ENCODE data around the gene NFIX.

Gene NFIX

GRCh38 chr19:13022859-13023636 is 27.8 kb downstream of the NFIX start:
- Histone ChIP-seq H3K27me3 (ENCODE audit: control insufficient read depth, insufficient read depth, low read length) (peaks cover 81% of the 10 kb centered on the region), H3K36me3 (ENCODE audit: control insufficient read depth, insufficient read depth, low read length) (no peaks in the 10 kb centered on the region), H3K4me1 (ENCODE audit: control insufficient read depth, insufficient read depth, low read length) (peaks cover 9% of the 10 kb centered on the region; the same call in 1 of the 2 replicates), H3K27ac (ENCODE audit: low read length) (no peak overlapping the region), H3K9me3 (ENCODE audit: control insufficient read depth, insufficient read depth, low read length) (no peaks in the 10 kb centered on the region), H3K4me3 (ENCODE audit: low read length) (no peak overlapping the region)
- DNase-seq (ENCODE audit: low read depth, low spot score), result no peak
- no CpG with 5 or more reads among the region's 30 CpGs for WGBS (ENCODE audit: insufficient coverage, insufficient read length)

- Histone ChIP-seq H3K27ac (ENCODE audit: low read length) (no peak overlapping the region), H3K9me3 (ENCODE audit: control insufficient read depth, insufficient read depth, low read length) (no peaks in the 10 kb centered on the region), H3K27me3 (ENCODE audit: control insufficient read depth, insufficient read depth, low read length) (peaks cover 82% of the 10 kb centered on the region), H3K4me3 (ENCODE audit: low read length) (no peak overlapping the region), H3K4me1 (ENCODE audit: control insufficient read depth, insufficient read depth, low read length) (peaks cover 9% of the 10 kb centered on the region; the same call in 1 of the 2 replicates), H3K36me3 (ENCODE audit: control insufficient read depth, insufficient read depth, low read length) (no peaks in the 10 kb centered on the region)
- WGBS (ENCODE audit: insufficient coverage, insufficient read length), result no CpG with 5 or more reads among the region's 8 CpGs
- no peak for DNase-seq (ENCODE audit: low read depth, low spot score)
Measured at GRCh38 chr19:13023656-13024055, 28.4 kb downstream of the NFIX start.

GRCh38 chr19:13024126-13024950 is 29.1 kb downstream of the NFIX start:
- no peak overlapping the region for H3K27ac ChIP-seq (ENCODE audit: low read length)

GRCh38 chr19:13024951-13025697 is 29.8 kb downstream of the NFIX start:
- H3K27ac ChIP-seq (ENCODE audit: low read length), result no peak overlapping the region
- H3K4me3 ChIP-seq (ENCODE audit: low read length), result no peak overlapping the region
- no CpG with 5 or more reads among the region's 48 CpGs for WGBS (ENCODE audit: insufficient coverage, insufficient read length)
- peaks cover 85% of the 10 kb centered on the region for H3K27me3 ChIP-seq (ENCODE audit: control insufficient read depth, insufficient read depth, low read length)
- peaks cover 9% of the 10 kb centered on the region; the same call in 1 of the 2 replicates for H3K4me1 ChIP-seq (ENCODE audit: control insufficient read depth, insufficient read depth, low read length)
- no peaks in the 10 kb centered on the region for H3K36me3 ChIP-seq (ENCODE audit: control insufficient read depth, insufficient read depth, low read length)
- H3K9me3 ChIP-seq (ENCODE audit: control insufficient read depth, insufficient read depth, low read length), result no peaks in the 10 kb centered on the region
- DNase-seq (ENCODE audit: low read depth, low spot score), result no peak

More at GRCh38 chr19:13024126-13024950, 29.1 kb downstream of the NFIX start:
- Histone ChIP-seq H3K36me3 (ENCODE audit: control insufficient read depth, insufficient read depth, low read length) (no peaks in the 10 kb centered on the region), H3K4me3 (ENCODE audit: low read length) (no peak overlapping the region), H3K27me3 (ENCODE audit: control insufficient read depth, insufficient read depth, low read length) (peaks cover 82% of the 10 kb centered on the region), H3K4me1 (ENCODE audit: control insufficient read depth, insufficient read depth, low read length) (peaks cover 9% of the 10 kb centered on the region; the same call in 1 of the 2 replicates), H3K9me3 (ENCODE audit: control insufficient read depth, insufficient read depth, low read length) (no peaks in the 10 kb centered on the region)
- DNase-seq (ENCODE audit: low read depth, low spot score), result no peak
- WGBS (ENCODE audit: insufficient coverage, insufficient read length), result no CpG with 5 or more reads among the region's 37 CpGs

GRCh38 chr19:13025819-13026456 is 30.7 kb downstream of the NFIX start:
- Histone ChIP-seq H3K4me3 (ENCODE audit: low read length) (no peak overlapping the region), H3K27me3 (ENCODE audit: control insufficient read depth, insufficient read depth, low read length) (peaks cover 83% of the 10 kb centered on the region), H3K36me3 (ENCODE audit: control insufficient read depth, insufficient read depth, low read length) (no peaks in the 10 kb centered on the region), H3K4me1 (ENCODE audit: control insufficient read depth, insufficient read depth, low read length) (peaks cover 7% of the 10 kb centered on the region; the same call in 1 of the 2 replicates), H3K9me3 (ENCODE audit: control insufficient read depth, insufficient read depth, low read length) (no peaks in the 10 kb centered on the region), H3K27ac (ENCODE audit: low read length) (no peak overlapping the region)
- no peak for DNase-seq (ENCODE audit: low read depth, low spot score)
- WGBS (ENCODE audit: insufficient coverage, insufficient read length), result no CpG with 5 or more reads among the region's 7 CpGs

- Histone ChIP-seq H3K36me3 (ENCODE audit: control insufficient read depth, insufficient read depth, low read length) (no peaks in the 10 kb centered on the region), H3K27ac (ENCODE audit: low read length) (no peak overlapping the region)
Measured at GRCh38 chr19:13026462-13027370, 31.4 kb downstream of the NFIX start.

GRCh38 chr19:13027557-13027956 is 32.3 kb downstream of the NFIX start:
- Histone ChIP-seq H3K9me3 (ENCODE audit: control insufficient read depth, insufficient read depth, low read length) (no peaks in the 10 kb centered on the region), H3K4me1 (ENCODE audit: control insufficient read depth, insufficient read depth, low read length) (peaks cover 7% of the 10 kb centered on the region; the same call in 1 of the 2 replicates), H3K36me3 (ENCODE audit: control insufficient read depth, insufficient read depth, low read length) (no peaks in the 10 kb centered on the region), H3K27me3 (ENCODE audit: control insufficient read depth, insufficient read depth, low read length) (peaks cover 69% of the 10 kb centered on the region), H3K4me3 (ENCODE audit: low read length) (no peak overlapping the region), H3K27ac (ENCODE audit: low read length) (no peak overlapping the region)
- WGBS (ENCODE audit: insufficient coverage, insufficient read length), result no CpG with 5 or more reads among the region's 6 CpGs
- no peak for DNase-seq (ENCODE audit: low read depth, low spot score)

More at GRCh38 chr19:13026462-13027370, 31.4 kb downstream of the NFIX start:
- no CpG with 5 or more reads among the region's 14 CpGs for WGBS (ENCODE audit: insufficient coverage, insufficient read length)
- Histone ChIP-seq H3K27me3 (ENCODE audit: control insufficient read depth, insufficient read depth, low read length) (peaks cover 77% of the 10 kb centered on the region), H3K4me1 (ENCODE audit: control insufficient read depth, insufficient read depth, low read length) (peaks cover 7% of the 10 kb centered on the region; the same call in 1 of the 2 replicates), H3K4me3 (ENCODE audit: low read length) (no peak overlapping the region), H3K9me3 (ENCODE audit: control insufficient read depth, insufficient read depth, low read length) (no peaks in the 10 kb centered on the region)
- DNase-seq (ENCODE audit: low read depth, low spot score), result no peak

- H3K36me3 ChIP-seq (ENCODE audit: control insufficient read depth, insufficient read depth, low read length), result no peaks in the 10 kb centered on the region
- H3K27me3 ChIP-seq (ENCODE audit: control insufficient read depth, insufficient read depth, low read length), result peaks cover 65% of the 10 kb centered on the region
- no peak for DNase-seq (ENCODE audit: low read depth, low spot score)
- H3K27ac ChIP-seq (ENCODE audit: low read length), result no peak overlapping the region
- no peaks in the 10 kb centered on the region for H3K9me3 ChIP-seq (ENCODE audit: control insufficient read depth, insufficient read depth, low read length)
- H3K4me3 ChIP-seq (ENCODE audit: low read length), result no peak overlapping the region
- no CpG with 5 or more reads among the region's 3 CpGs for WGBS (ENCODE audit: insufficient coverage, insufficient read length)
- peaks cover 7% of the 10 kb centered on the region; the same call in 1 of the 2 replicates for H3K4me1 ChIP-seq (ENCODE audit: control insufficient read depth, insufficient read depth, low read length)
Measured at GRCh38 chr19:13028027-13028426, 32.8 kb downstream of the NFIX start.

GRCh38 chr19:13029301-13029880 is 34.1 kb downstream of the NFIX start:
- Histone ChIP-seq H3K27ac (ENCODE audit: low read length) (no peak overlapping the region), H3K36me3 (ENCODE audit: control insufficient read depth, insufficient read depth, low read length) (no peaks in the 10 kb centered on the region), H3K4me3 (ENCODE audit: low read length) (no peak overlapping the region), H3K4me1 (ENCODE audit: control insufficient read depth, insufficient read depth, low read length) (peaks cover 6% of the 10 kb centered on the region; the same call in 1 of the 2 replicates), H3K9me3 (ENCODE audit: control insufficient read depth, insufficient read depth, low read length) (no peaks in the 10 kb centered on the region), H3K27me3 (ENCODE audit: control insufficient read depth, insufficient read depth, low read length) (peaks cover 55% of the 10 kb centered on the region)
- no peak for DNase-seq (ENCODE audit: low read depth, low spot score)
- no CpG with 5 or more reads among the region's 9 CpGs for WGBS (ENCODE audit: insufficient coverage, insufficient read length)

All from iPS DF 6.9 (cell line).